Rectal smooth muscle tissue (tissue), 1 donor: ENCODE data around the gene ZKSCAN1.
"Not testable (repeated sequence)": the region's sequence is repeated elsewhere in the genome, so short reads cannot be mapped to it uniquely, and the experiment has no call there.

Source experiments
- H3K27ac ChIP-seq: one replicate; pipeline ENCODE4 v1.7.0; 2013; ENCODE audit warnings: low read depth, low read length, inconsistent platforms
- H3K27me3 ChIP-seq: one replicate; pipeline ENCODE4 v1.7.0; 2013; ENCODE audit warnings: low read length; ENCODE audit not compliant: control insufficient read depth, insufficient read depth
- H3K36me3 ChIP-seq: one replicate; pipeline ENCODE4 v1.7.0; 2013; ENCODE audit warnings: low read length; ENCODE audit not compliant: control insufficient read depth, insufficient read depth
- H3K4me1 ChIP-seq: one replicate; pipeline ENCODE4 v1.7.0; 2013; ENCODE audit warnings: low read length; ENCODE audit not compliant: control insufficient read depth, insufficient read depth
- H3K4me3 ChIP-seq: one replicate; pipeline ENCODE4 v1.7.0; 2013; ENCODE audit warnings: low read length
- H3K9ac ChIP-seq: one replicate; pipeline ENCODE4 v1.7.0; 2013; ENCODE audit warnings: low read length

Gene ZKSCAN1

DNA sequence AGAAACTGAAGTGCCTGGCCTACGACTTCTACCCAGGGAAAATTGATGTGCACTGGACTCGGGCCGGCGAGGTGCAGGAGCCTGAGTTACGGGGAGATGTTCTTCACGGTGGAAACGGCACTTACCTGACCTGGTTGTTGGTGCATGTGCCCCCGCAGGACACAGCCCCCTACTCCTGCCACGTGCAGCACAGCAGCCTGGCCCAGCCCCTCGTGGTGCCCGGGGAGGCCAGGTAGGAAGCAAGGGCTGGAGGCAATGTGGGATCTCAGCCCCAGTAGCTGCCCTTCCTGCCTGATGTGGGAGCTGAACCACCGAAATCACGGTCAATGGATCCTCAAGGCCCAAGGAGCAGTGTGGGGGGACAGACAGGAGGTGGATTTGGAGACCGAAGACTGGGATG is 28.1 kb upstream of the ZKSCAN1 start:
- H3K36me3 ChIP-seq, H3K4me3 ChIP-seq, H3K27me3 ChIP-seq, H3K9ac ChIP-seq, H3K27ac ChIP-seq, H3K4me1 ChIP-seq: not testable (repeated sequence)

DNA sequence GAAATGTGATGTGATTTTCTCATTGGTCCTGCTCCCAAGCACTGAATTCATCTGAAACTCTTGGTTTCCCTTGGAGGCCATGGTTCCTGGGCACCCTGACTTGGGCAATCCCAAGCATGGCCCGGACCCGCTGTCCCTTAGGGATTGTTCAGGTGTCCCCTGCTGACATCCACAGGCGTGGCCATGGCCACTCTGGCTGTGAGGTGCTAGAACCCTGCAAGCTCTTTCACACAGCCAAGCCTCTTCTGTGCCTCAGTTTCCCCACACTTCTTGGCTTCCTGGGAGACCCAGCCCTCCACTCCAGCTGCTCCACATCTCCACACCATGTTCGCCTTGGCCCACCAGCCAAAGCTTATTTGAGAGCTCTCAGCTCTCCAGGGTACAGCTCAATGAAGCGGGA is 27.6 kb upstream of the ZKSCAN1 start:
- H3K4me1 ChIP-seq, result no peaks in the 10 kb centered on the region
- H3K9ac ChIP-seq, result no peak overlapping the region
- H3K36me3 ChIP-seq, result no peaks in the 10 kb centered on the region
- H3K4me3 ChIP-seq, result no peak overlapping the region
- H3K27me3 ChIP-seq, result no peaks in the 10 kb centered on the region
- H3K27ac ChIP-seq, result no peak overlapping the region

DNA sequence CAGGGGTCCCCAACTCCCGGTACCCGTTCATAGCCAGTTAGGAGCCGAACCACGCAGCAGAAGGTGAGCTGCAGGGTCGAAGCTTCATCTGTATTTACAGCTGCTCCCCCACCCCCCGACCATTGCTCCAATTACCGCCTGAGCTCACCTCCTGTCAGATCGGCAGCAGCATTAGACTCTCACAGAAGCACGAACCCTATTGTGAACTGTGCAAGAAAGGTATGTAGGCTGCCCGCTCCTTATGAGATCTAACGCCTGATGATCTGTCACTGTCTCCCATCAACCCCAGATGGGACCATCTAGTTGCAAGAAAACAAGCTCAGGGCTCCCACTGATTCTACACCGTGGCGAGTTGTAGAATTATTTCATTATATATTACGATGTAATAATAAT is 24.9 kb upstream of the ZKSCAN1 start:
- H3K4me1 ChIP-seq, result peaks cover 3% of the 10 kb centered on the region
- H3K27ac ChIP-seq, result no peak overlapping the region
- no peak overlapping the region for H3K9ac ChIP-seq
- H3K27me3 ChIP-seq, result no peaks in the 10 kb centered on the region
- no peak overlapping the region for H3K4me3 ChIP-seq
- no peaks in the 10 kb centered on the region for H3K36me3 ChIP-seq

DNA sequence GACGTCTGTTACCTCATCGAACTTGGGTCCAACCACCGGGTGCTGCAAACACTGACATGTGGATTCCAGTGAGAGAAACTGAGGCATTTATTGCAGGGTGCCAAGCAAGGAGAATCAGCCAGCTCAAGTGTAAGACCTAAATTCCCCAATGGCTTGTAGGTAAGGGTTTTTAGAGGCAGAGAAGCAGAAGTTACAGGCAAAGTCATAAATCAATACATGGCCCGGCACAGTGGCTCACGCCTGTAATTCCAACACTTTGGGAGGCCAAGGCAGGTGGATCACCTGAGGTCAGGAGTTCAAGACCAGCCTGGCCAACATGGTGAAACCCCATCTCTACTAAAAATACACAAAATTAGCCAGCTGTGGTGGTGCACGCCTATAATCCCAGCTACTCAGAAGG is 23.9 kb upstream of the ZKSCAN1 start:
- not testable (repeated sequence) for H3K36me3 ChIP-seq, H3K4me3 ChIP-seq, H3K9ac ChIP-seq, H3K27ac ChIP-seq, H3K4me1 ChIP-seq, H3K27me3 ChIP-seq

DNA sequence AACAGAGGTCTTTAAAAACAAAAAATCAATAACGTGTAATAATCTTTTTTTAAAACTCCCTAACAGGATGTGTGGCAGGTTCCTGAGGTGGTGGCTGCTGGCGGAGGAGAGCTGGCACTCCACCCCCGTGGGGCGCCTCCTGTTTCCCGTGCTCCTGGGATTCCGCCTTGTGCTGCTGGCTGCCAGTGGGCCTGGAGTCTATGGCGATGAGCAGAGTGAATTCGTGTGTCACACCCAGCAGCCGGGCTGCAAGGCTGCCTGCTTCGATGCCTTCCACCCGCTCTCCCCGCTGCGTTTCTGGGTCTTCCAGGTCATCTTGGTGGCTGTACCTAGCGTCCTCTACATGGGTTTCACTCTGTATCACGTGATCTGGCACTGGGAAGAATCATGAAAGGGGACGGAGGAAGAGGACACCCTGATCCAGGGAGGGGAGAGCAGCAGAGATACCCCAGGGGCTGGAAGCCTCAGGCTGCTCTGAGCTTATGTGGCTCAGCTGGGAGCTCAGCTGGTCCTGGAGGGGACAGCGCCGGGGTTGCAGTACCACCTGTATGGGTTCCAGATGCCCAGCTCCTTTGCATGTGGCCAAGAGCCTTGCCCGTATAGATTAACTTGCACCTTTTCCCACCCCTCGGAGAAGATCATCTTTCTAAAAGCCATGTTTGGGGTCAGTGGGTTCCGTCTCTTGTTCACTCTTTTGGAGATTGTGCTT is 22.9 kb upstream of the ZKSCAN1 start:
- peaks cover 3% of the 10 kb centered on the region for H3K4me1 ChIP-seq
- no peak overlapping the region for H3K27ac ChIP-seq
- no peak overlapping the region for H3K9ac ChIP-seq
- no peak overlapping the region for H3K4me3 ChIP-seq
- H3K36me3 ChIP-seq, result no peaks in the 10 kb centered on the region
- no peaks in the 10 kb centered on the region for H3K27me3 ChIP-seq

DNA sequence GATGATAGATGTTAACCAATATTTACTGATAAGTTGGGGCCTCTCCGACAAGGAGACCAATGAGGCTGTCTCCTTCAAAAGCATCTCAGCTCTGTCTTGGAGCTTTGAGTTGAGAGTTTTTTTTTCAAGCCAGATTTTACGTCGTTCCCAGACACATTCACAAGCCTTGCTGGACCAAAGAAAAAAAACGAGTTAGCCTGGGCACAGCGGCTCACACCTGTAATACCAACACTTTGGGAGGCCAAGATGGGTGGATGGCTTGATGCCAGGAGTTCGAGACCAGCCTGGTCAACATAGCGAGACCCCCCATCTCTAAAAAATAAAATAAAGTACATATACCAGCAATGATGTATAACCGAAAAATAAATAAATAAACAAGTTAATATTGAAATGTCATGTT is 20.6 kb upstream of the ZKSCAN1 start:
- Histone ChIP-seq H3K4me3 (no peak overlapping the region), H3K4me1 (peaks cover 3% of the 10 kb centered on the region), H3K27me3 (no peaks in the 10 kb centered on the region), H3K9ac (no peak overlapping the region), H3K27ac (no peak overlapping the region), H3K36me3 (no peaks in the 10 kb centered on the region)

DNA sequence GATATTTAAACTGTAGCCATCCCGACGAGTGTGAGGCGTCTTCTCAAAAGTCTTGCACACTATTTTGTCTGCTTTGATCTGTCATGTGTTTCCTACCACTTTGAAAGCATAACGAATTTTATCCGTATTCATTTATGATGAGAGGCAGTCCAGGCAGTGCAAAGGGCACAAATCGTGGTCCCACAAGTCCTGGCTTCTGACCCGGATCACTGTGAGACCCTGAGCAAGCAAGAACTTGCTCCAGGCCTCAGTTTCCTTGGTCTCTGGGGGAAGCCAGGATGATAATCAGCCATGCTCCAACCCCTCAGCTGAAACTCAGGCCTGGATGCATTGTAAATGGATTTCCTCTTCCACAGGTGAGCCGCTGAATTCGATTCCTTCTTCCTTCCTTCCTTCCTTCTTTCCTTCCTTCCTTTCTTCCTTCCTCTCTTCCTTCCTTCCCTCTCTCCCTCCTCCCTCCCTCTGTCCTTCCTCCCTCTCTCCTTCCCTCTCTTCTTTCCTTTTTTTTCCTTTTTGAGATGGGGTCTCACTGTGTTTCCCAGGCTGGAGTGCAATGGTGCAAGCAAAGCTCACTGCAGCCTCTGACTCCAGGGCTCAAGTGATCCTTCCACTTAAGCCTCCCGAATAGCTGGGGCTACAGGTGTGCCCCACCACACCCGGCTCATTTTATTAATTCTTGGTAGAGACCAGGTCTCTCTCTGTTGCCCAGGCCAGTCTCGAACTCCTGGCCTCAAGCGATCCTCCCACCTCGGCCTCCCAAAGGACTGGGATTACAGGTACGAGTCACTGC is 18.4 kb upstream of the ZKSCAN1 start:
- Histone ChIP-seq H3K4me3 (peak overlapping the region; percentile 76), H3K27me3 (no peaks in the 10 kb centered on the region), H3K4me1 (peaks cover 3% of the 10 kb centered on the region), H3K27ac (peak overlapping the region; percentile 52), H3K36me3 (no peaks in the 10 kb centered on the region), H3K9ac (no peak overlapping the region)

DNA sequence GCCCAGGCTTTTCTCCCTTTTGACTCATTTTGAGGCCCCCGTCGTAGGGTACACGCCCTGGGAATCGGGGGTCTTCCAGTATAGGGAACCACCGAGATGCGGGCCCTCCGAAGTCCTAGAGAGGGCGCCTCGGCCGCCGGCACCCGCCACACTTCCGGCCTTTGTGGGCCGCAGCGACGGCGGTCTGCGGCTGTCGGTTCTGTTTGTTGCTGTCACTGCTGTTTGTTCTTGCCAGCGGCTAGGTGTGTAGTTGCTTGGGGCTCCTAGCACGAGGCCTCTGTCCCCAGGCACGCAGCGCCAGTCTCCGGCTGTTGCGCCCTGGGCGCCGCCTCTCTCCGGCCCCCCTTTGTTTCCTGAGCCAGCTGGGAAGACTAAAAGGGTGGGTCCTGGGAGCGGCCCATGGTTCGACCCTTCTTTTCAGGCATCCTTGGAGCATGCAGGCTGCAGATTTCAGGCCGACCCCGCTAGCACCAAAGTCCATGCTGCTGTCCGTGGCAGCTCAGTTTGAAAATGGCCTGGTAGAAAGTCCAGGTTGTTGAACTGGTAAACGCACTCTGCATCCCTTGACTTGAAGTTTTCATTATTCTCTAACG is 17.8 kb upstream of the ZKSCAN1 start:
- Histone ChIP-seq H3K27ac (peak overlapping the region; percentile 52), H3K36me3 (no peaks in the 10 kb centered on the region), H3K27me3 (no peaks in the 10 kb centered on the region), H3K4me1 (peaks cover 3% of the 10 kb centered on the region), H3K9ac (peak overlapping the region; percentile 46), H3K4me3 (peak overlapping the region; percentile 76)

DNA sequence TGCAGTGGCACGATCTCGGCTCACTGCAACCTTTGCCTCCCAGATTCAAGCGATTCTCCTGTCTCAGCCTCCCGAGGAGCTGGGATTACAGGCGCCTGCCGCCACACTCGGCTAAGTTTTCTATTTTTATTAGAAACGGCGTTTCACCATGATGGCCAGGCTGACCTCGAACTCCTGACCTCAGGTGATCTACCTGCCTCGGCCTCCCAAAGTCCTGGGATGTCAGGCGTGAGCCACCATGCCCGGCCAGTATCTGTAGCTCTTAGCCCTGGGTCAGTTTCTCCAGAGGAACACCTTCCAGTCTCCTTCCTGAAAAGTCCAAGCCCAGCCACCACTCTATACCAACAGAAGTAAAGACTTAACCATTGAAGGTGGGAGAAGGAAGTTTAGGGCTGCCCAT is 15.2 kb upstream of the ZKSCAN1 start:
- Histone ChIP-seq H3K9ac (no peak overlapping the region), H3K36me3 (no peaks in the 10 kb centered on the region), H3K4me3 (no peak overlapping the region), H3K27me3 (no peaks in the 10 kb centered on the region), H3K27ac (no peak overlapping the region), H3K4me1 (no peaks in the 10 kb centered on the region)

DNA sequence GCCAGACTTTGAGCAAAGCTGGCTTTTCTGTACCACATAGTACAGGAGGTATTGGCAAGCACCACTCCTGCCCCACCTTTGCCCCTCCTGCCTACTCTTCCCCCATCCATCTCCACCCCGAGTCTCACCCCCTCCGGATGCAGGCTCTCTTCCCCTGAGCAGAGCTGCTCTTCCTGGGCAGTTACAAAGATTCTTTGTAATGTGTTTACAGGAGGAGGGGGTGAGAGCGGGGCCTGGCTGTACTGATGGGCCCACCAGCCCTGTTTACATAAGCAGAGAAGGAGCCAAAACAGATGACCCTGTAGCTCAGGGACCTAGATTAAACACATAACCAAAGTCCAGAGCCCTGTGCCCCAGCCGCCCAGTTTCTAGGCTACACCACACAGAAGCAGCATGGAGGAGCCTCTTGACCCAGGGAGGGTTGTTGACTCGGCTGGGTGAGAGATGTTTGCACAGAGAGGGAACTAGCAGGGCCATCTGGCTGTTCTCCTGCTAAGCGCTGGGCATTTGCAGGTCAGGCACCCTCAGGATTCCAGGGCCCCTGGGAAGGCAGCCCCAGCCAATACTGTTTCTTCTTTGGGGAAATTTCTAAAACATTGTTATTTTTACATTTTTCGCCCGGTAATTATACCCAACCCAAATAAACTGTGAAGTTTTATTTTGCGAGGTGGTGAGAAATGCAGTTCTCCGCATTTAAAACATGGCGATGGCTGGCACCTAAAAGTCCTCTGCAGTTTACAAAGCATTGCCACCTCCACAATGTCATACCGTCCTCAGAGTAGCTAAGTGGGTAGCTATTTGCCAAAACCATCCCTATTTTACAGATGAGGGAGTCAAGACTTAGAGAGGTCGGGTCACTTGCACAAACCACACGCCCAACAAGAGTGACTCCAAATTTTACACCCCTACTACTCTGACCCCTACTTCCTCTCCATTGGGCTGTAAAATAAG is 11.4 kb upstream of the ZKSCAN1 start:
- H3K4me1 ChIP-seq, result no peaks in the 10 kb centered on the region
- H3K36me3 ChIP-seq, result no peaks in the 10 kb centered on the region
- no peak overlapping the region for H3K27ac ChIP-seq
- no peak overlapping the region for H3K4me3 ChIP-seq
- H3K27me3 ChIP-seq, result no peaks in the 10 kb centered on the region
- no peak overlapping the region for H3K9ac ChIP-seq

DNA sequence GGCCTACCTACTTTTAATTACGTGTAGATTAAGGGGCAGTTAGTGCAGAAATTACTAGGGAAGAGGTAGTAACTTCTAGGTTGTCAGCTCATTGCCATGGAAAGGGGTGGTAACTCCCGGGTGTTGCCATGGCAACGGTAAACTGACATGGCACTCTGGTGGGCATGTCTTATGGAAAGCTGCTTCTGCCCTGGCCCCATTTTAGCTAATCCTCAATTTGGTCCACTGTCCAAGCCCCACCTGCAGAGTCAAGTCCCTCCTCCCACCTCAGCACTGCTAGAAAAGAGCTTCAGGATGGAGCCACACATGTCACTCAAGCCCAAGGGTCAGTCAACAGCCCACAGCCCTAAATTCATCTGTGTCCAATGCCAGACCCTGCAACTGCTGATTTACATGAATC is 7.5 kb upstream of the ZKSCAN1 start:
- Histone ChIP-seq H3K27ac (no peak overlapping the region), H3K9ac (no peak overlapping the region), H3K36me3 (no peaks in the 10 kb centered on the region), H3K4me1 (no peaks in the 10 kb centered on the region), H3K27me3 (no peaks in the 10 kb centered on the region), H3K4me3 (no peak overlapping the region)

DNA sequence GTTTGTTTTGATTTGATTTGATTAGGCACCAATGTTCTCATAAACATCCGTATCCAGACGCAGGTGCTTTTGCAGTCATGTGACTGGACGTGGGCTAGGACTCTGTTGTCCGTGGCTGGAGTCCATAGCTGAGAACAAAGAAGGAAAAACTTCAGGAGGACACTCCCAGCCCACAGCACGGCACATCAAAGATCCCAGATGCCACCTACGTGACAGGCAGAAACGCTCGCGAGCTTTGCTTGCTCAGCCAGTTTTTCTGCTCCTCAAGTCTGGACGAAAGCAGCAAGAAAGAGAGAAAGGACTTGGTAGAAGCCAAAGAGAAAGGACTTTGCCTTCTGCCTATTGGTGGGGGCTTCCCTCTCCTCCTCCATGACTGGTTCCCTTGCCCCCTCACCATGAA is 6.9 kb upstream of the ZKSCAN1 start:
- Histone ChIP-seq H3K4me3 (no peak overlapping the region), H3K27me3 (no peaks in the 10 kb centered on the region), H3K27ac (no peak overlapping the region), H3K9ac (no peak overlapping the region), H3K4me1 (no peaks in the 10 kb centered on the region), H3K36me3 (no peaks in the 10 kb centered on the region)
